GM10266 (cell line): ENCODE results near the gene TIMM44.

Experiments used
- DNase-seq: peaks from one replicate; pipeline ENCODE4 v3.0.0; 2012; ENCODE audit errors: extremely low spot score
- TF ChIP-seq, protein P1 (sequence below): IDR thresholded peaks from 2 replicates; pipeline ENCODE4 v1.5.1; 2012; ENCODE audit warnings: mild to moderate bottlenecking, low read depth; ENCODE audit not compliant: control insufficient read depth, insufficient read depth; ENCODE audit errors: missing control alignments

Gene TIMM44

DNA sequence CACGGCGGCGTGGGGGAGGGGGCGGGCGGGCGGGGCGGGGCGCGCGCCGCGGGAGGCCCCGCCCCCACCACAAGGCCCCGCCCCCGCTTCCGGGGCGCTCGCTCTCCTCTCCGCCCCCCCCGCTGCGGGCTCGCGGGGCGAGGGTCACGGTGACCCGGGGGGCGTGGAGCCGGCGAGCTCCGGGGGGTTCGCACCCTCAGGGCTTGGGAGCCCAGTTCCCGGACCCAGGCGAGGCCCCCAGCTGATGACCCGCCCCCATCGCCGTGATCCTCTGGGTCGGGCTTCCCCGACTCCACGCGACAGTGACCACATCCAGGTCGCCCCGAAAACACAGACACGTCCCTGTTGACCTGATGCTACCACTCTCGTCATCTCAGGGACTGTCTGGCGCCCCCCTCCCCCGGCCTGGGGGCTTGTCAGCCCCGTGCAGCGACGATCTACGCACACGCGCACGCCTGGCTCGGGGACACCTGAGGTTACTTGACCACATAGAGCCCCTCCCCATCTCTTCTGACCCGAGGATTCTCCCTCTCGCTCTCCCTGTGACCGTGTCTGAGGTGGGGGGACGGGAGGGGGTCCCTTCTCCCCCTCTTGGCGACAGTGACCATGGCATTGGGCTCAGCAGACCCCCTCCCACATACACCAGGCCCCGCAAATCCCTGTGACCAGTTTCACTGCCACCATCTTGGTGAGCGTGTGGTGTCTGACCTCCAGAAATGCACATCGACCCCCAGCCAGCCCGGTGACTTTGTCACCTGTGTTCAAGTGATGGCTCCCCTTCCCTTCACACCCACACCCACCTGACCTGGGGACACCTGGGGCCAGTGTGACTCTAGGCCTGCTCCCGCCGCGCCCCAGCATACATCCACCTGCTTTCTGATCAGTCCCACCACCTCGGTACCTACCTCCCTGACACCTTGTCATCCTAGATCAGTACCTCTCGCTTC, 39.1 kb downstream of the TIMM44 start:
- DNase-seq = peak; percentile 89
- TF ChIP-seq, protein P1, sequence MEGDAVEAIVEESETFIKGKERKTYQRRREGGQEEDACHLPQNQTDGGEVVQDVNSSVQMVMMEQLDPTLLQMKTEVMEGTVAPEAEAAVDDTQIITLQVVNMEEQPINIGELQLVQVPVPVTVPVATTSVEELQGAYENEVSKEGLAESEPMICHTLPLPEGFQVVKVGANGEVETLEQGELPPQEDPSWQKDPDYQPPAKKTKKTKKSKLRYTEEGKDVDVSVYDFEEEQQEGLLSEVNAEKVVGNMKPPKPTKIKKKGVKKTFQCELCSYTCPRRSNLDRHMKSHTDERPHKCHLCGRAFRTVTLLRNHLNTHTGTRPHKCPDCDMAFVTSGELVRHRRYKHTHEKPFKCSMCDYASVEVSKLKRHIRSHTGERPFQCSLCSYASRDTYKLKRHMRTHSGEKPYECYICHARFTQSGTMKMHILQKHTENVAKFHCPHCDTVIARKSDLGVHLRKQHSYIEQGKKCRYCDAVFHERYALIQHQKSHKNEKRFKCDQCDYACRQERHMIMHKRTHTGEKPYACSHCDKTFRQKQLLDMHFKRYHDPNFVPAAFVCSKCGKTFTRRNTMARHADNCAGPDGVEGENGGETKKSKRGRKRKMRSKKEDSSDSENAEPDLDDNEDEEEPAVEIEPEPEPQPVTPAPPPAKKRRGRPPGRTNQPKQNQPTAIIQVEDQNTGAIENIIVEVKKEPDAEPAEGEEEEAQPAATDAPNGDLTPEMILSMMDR = no peak

DNA sequence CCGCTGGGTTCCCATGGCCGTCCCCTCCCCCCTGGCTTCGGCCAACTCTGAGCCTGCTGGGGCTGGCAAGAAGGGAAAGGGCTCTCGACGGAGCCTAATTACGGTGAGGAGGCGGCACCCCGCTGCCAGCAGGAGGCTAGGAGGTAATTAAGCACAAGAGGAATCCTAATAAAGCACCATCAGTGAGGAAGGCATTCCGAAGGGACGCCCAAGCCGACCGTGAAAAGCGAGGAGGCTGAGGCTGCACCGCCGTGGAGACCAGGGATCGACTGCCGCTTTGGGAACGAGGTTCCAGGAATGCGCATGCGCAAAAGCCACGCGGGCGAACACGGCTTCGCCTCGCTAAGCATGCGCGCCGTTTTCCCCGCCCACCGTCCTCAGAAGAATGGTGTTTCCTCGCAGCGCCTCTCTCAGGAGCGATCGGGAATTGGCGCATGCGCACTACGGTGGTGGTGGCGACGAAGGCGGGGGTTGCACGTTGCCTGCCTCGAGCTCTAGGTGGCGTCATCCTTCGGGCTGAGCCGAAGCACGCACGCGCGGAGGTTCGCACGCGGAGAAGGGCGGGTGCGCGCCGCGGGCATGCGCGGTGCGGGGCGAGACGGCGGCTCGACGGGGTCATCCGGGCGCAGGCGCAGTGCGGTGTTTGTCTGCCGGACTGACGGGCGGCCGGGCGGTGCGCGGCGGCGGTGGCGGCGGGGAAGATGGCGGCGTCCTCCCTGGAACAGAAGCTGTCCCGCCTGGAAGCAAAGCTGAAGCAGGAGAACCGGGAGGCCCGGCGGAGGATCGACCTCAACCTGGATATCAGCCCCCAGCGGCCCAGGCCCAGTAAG, 40.0 kb downstream of the TIMM44 start, which contains the start of gene MAP2K7:
Gene MAP2K7 (plus strand): TSS at position 634 of the 830 bp plus-strand sequence. CDS start 68 bp downstream, at position 702.
- peak; percentile 100 for DNase-seq
- TF ChIP-seq, protein P1 = peak; percentile 93

DNA sequence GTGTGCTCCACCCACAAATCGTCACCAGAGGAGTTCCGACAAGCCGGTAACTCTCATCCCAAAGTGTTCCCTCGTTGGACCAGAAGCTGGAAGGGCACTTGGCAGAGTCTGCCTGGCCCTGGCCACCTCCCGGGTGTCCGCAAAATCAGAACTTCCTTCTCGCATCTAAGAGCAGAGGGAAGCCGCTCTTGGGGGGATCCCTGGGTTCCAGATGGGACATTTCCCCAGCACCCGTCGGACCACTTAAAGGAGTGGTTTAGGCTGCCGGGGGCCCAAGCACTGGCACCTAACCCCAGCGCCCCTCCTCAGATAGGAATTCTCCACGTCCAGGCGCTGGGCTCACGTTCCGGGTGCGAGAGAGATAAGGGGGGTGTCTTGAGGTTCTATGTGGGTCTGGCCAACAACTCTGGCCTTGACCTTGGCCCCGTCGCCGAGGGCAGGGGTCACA, 40.6 kb downstream of the TIMM44 start:
- TF ChIP-seq, protein P1 = no peak
- DNase-seq = no peak

DNA sequence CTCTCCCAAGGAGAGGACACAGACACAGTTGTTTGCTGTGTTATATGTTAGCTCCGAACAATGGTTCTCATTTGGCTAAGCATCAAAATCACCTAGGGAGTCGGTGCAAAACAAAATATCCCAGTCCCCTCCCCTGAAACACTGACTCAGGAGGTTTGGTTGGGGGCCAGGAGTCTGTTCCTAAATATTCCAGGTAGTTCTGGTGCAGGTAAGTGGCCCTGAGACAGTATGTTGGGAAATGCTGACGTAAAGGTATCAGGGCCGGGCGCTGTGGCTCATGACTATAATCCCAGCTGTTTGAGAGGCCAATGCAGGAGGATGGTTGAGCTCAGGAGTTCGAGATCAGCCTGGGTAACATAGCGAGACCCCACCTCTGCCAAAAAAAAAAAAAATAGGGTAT, 42.1 kb downstream of the TIMM44 start:
- DNase-seq = no peak
- TF ChIP-seq, protein P1 = no peak

DNA sequence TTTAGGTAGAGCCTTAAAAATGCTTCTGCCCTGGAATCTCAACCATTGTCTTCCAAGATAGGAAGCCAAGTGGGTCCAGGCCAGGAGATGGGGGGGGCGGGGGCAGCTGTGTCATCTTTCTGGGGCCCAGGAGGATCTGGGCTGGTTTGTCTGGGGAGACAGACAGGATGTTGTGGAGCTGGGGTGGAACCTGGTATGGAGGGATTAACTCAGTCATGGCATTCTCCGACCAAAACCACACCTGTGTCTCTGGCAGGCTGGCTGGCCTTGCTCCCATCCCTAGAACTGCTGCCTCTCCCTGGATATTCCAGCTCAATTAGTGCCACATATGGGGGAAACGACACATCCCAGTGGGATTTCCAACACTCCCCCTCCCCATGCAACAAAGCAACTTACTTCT, 42.5 kb downstream of the TIMM44 start:
- DNase-seq = no peak
- TF ChIP-seq, protein P1 = no peak

DNA sequence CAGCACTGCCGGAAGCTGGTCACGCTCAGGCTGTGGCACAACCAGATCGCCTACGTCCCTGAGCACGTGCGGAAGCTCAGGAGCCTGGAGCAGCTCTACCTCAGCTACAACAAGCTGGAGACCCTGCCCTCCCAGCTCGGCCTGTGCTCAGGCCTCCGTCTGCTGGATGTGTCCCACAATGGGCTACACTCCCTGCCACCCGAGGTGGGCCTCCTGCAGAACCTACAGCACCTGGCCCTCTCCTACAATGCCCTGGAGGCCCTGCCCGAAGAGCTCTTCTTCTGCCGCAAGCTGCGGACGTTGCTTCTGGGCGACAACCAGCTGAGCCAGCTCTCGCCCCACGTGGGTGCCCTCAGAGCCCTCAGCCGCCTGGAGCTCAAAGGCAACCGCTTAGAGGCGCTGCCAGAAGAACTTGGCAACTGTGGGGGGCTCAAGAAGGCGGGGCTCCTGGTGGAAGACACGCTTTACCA, 43.0 kb downstream of the TIMM44 start:
- DNase-seq = no peak
- TF ChIP-seq, protein P1 = no peak
